Measurements from ENCODE around the gene ERO1A. TPM values are rescaled to one million over a fixed set of nuclear protein-coding genes. Genes with fewer than 3 reads are reported as not detected.

Gene ERO1A
- total and polyA plus RNA-seq, 8 donors, result 9.7 to 51.0 (median 25.1) TPM

GRCh38 chr14:52678591-52678990, 16.8 kb downstream of the ERO1A start:
- no peak for DNase-seq
- intact Hi-C loops (cut with DNase I), result no loop called here
- ATAC-seq, result no peak
- whole genome bisulfite sequencing, 2 donors, result 90 to 97% methylated on average over 2 of the region's 2 CpGs
- peak in 1 of 4 donors; percentile 6 for TF ChIP-seq CTCF (IDR thresholded peaks at IDR 0.05)
- no peaks in the 10 kb centered on the region for H3K27me3 ChIP-seq
- H3K36me3 ChIP-seq, result peaks cover 0 to 10% (median 3%) of the 10 kb centered on the region in 3 donors
- peaks cover 0 to 4% (median 0%) of the 10 kb centered on the region in 3 donors for H3K4me1 ChIP-seq
- H3K4me3 ChIP-seq, result no peak overlapping the region
- no peak for FAIRE-seq
- no peak overlapping the region for H3K27ac ChIP-seq
- H3K9me3 ChIP-seq, result no peaks in the 10 kb centered on the region

GRCh38 chr14:52663850-52664249, 31.5 kb downstream of the ERO1A start:
- intact Hi-C loops (cut with DNase I), result no loop called here
- no peak for DNase-seq
- no peak overlapping the region for H3K27ac ChIP-seq
- no peak overlapping the region for H3K4me3 ChIP-seq
- peaks cover 0 to 9% (median 0%) of the 10 kb centered on the region in 3 donors for H3K36me3 ChIP-seq
- FAIRE-seq, result no peak
- 83 to 88% methylated on average over 2 of the region's 2 CpGs for WGBS, 2 donors
- TF ChIP-seq CTCF (IDR thresholded peaks at IDR 0.05), result no peak
- H3K9me3 ChIP-seq, result no peaks in the 10 kb centered on the region
- no peaks in the 10 kb centered on the region for H3K4me1 ChIP-seq
- no peaks in the 10 kb centered on the region for H3K27me3 ChIP-seq
- ATAC-seq, result no peak

- TF ChIP-seq CTCF (IDR thresholded peaks at IDR 0.05), result no peak
Measured at GRCh38 chr14:52661314-52661713, 34.0 kb downstream of the ERO1A start.

GRCh38 chr14:52660832-52661231, 34.5 kb downstream of the ERO1A start:
- TF ChIP-seq CTCF (IDR thresholded peaks at IDR 0.05), result no peak
- H3K4me1 ChIP-seq, result no peaks in the 10 kb centered on the region
- intact Hi-C loops (cut with DNase I), result no loop called here
- WGBS, 2 donors, result 93% methylated on average over 1 of the region's 1 CpG
- no peaks in the 10 kb centered on the region for H3K27me3 ChIP-seq
- FAIRE-seq, result no peak
- no peak overlapping the region for H3K4me3 ChIP-seq
- no peak for ATAC-seq
- peaks cover 0 to 15% (median 0%) of the 10 kb centered on the region in 3 donors for H3K36me3 ChIP-seq
- no peaks in the 10 kb centered on the region for H3K9me3 ChIP-seq
- no peak overlapping the region for H3K27ac ChIP-seq
- no peak for DNase-seq

More at GRCh38 chr14:52661314-52661713, 34.0 kb downstream of the ERO1A start:
- intact Hi-C loops (cut with DNase I), result no loop called here
- Histone ChIP-seq H3K27ac (no peak overlapping the region), H3K4me3 (no peak overlapping the region), H3K9me3 (no peaks in the 10 kb centered on the region), H3K4me1 (no peaks in the 10 kb centered on the region), H3K27me3 (no peaks in the 10 kb centered on the region), H3K36me3 (peaks cover 0 to 15% (median 0%) of the 10 kb centered on the region in 3 donors)
- no peak for FAIRE-seq
- 72 to 82% methylated on average over 2 of the region's 2 CpGs for WGBS, 2 donors
- no peak for ATAC-seq
- DNase-seq, result no peak

GRCh38 chr14:52660325-52660724, 35.0 kb downstream of the ERO1A start:
- Histone ChIP-seq H3K4me3 (no peak overlapping the region), H3K27me3 (no peaks in the 10 kb centered on the region), H3K9me3 (no peaks in the 10 kb centered on the region), H3K27ac (no peak overlapping the region), H3K36me3 (peaks cover 0 to 15% (median 0%) of the 10 kb centered on the region in 3 donors), H3K4me1 (no peaks in the 10 kb centered on the region)
- TF ChIP-seq CTCF (IDR thresholded peaks at IDR 0.05), result no peak
- DNase-seq, result no peak
- FAIRE-seq, result no peak
- ATAC-seq, result no peak
- intact Hi-C loops (cut with DNase I), result no loop called here
